Right lung (tissue), 10 donors: ENCODE measurements around the gene MED20. TPM values are rescaled to one million over a fixed set of nuclear protein-coding genes. Genes with fewer than 3 reads are reported as not detected.
"Not testable (repeated sequence)": the region's sequence is repeated elsewhere in the genome, so short reads cannot be mapped to it uniquely, and the experiment has no call there.

ENCODE experiments used
- DNase-seq, 2 donors: peaks; one replicate each; pipeline ENCODE4 v3.0.0-alpha.2; 2013
- long read RNA-seq, 8 donors: transcript quantifications; one replicate each; lab custom pipeline, GENCODE V29; 2026
- polyA plus RNA-seq, 5 donors: library from polyadenylated mRNA; unstranded; fragments of 120-200 nt; gene quantifications; one replicate each; pipeline versions ENCODE4 v1.2.1 to v1.2.3, GENCODE V29; 2013; ENCODE audit warnings: inconsistent platforms in 1 of 5, low replicate concordance in 1 of 5; ENCODE audit not compliant: insufficient read length in 5 of 5, insufficient read depth in 1 of 5

MED20 gene, protein sequence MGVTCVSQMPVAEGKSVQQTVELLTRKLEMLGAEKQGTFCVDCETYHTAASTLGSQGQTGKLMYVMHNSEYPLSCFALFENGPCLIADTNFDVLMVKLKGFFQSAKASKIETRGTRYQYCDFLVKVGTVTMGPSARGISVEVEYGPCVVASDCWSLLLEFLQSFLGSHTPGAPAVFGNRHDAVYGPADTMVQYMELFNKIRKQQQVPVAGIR
- 10 to 100 TPM; 24.7 to 34.9 (median 30.2) TPM for polyA plus RNA-seq
- long read RNA-seq, donor 1, transcript MED20-201 (4 exons, 2,438 nt), result major isoform, 7 of 11 reads
- long read RNA-seq, donor 1, partial matches to known transcripts, result 0 of 11 reads
- long read RNA-seq, donor 1, other reads (novel, unspliced or antisense), result 0 of 11 reads
- long read RNA-seq, donor 2, transcript MED20-201 (4 exons, 2,438 nt), result major isoform, 8 of 8 reads
- long read RNA-seq, donor 2, partial matches to known transcripts, result 0 of 8 reads
- long read RNA-seq, donor 2, other reads (novel, unspliced or antisense), result 0 of 8 reads
- long read RNA-seq, donor 3, transcript MED20-201 (4 exons, 2,438 nt), result major isoform, 7 of 8 reads
- long read RNA-seq, donor 3, partial matches to known transcripts, result 0 of 8 reads
- long read RNA-seq, donor 3, other reads (novel, unspliced or antisense), result 0 of 8 reads
- long read RNA-seq, donor 4, partial matches to known transcripts, result 0 of 6 reads
- long read RNA-seq, donor 4, other reads (novel, unspliced or antisense), result 0 of 6 reads
- long read RNA-seq, donor 5, transcript MED20-201 (4 exons, 2,438 nt), result major isoform, 12 of 14 reads
- long read RNA-seq, donor 5, partial matches to known transcripts, result 0 of 14 reads
- long read RNA-seq, donor 5, other reads (novel, unspliced or antisense), result 0 of 14 reads
- long read RNA-seq, donor 6, transcript MED20-201 (4 exons, 2,438 nt), result major isoform, 9 of 12 reads
- long read RNA-seq, donor 6, partial matches to known transcripts, result 0 of 12 reads
- long read RNA-seq, donor 6, other reads (novel, unspliced or antisense), result 0 of 12 reads
- long read RNA-seq, donor 7, transcript MED20-201 (4 exons, 2,438 nt), result major isoform, 13 of 14 reads
- long read RNA-seq, donor 7, partial matches to known transcripts, result 0 of 14 reads
- long read RNA-seq, donor 7, other reads (novel, unspliced or antisense), result 0 of 14 reads
- long read RNA-seq, donor 8, partial matches to known transcripts, result 6 of 7 reads
- long read RNA-seq, donor 8, other reads (novel, unspliced or antisense), result 0 of 7 reads

DNA sequence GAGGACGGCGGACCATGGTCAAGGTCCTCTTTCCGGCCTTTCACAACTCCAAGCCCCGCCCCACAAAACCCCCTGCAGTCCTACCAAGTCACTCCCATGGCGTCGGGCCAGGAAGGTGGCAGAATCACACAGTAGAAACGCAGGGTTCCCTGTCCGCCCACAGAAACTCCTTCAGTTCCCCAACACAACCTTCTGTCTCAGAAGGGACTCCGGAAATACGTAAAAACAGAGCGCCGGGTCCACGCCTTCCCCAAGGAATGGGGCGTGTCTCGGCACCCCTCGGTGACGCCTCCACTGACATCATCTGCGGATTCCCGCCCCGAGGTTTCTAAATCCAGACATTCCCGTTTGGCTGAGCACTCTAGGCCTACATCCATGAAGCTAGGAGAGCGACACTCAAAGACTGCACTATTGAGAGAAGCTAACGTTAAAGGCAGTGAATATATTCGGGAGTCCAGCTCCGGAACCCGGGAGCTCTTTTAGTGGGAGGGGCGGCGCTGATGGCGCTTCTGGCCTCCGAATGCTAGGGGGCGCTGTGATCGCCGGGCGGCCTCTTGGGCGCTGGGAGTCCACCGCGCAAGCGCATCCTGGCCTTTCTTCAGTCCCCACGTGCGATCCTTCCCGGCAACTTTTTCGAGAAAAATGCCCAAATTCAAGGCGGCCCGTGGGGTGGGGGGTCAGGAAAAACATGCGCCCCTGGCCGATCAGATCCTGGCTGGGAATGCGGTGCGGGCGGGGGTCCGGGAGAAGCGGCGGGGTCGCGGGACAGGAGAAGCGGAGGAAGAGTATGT lies at the start of gene MED20, which contains the start of gene BYSL:
Gene MED20, minus strand, starts transcription at position 219 of the 791 bp plus-strand sequence. Its CDS starts 121 bp downstream, at position 98.
Gene BYSL, plus strand, starts transcription at position 579 of the 791 bp plus-strand sequence. Its CDS starts 64 bp downstream, at position 643.
- peak; percentile 95 to 96 for DNase-seq

DNA sequence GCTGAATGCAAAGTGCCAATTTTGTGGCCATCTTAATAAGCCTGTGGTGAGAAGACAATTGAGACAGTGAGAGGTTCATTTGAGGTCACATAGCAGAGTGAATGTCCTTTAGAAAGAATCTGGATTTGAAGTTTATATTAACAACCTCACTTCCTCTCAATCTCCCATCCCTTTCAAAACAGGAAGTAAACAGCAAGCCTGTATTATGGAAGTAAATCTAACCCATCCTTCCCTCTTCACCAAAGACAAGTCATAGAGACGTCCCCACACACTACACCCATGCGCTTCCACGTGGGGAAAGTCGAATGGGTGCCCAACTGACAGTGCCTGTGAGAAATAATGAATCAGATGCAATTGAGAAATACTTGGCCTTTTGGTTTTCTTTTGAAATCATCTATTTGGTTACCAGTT lies 49.5 kb upstream of the MED20 start:
- no peak for DNase-seq

DNA sequence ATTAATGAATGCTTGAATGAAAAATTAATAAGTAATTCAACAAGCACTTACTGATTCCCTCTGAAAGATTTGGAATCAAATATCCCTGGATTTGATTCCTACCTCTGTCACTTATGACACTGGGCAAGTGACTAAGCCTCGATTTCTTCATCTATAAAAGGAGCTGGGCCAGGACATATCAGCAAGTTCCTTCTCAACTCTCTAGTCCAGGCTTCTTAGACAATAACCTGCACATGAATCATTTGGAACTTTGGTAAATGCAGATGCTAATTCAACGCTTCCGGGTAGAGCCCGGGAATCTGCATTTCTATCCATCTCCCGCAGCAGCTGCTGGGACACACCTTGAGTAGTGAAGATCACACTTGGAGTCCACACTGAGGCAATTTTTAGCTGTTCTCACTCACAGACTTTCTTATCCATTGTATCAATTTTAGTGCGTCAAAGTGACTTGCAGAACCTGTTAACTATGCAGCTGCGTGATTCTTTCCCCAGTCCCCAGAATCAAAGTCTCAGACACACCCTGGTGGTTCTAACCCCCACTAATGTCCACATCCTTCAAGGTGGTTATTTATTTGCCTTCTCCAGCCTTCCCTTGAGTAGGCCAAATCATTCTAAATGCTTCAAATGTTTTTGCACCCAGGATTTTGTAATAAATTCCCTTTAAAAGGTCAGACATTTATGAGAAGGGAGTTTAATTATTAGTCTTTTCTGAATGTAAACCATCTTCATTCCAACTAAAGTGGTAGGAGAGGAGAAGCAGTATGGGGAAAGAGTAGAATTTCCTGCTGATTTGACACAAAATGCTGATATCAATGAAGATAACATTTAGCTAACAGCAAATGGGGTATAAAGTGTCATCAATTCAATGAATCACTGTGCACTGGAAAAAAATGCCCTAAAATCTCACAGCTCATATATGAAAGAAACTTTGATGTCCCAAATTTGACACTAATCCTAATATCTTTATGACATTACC lies 46.7 kb upstream of the MED20 start:
- peak; percentile 23 to 32 for DNase-seq

DNA sequence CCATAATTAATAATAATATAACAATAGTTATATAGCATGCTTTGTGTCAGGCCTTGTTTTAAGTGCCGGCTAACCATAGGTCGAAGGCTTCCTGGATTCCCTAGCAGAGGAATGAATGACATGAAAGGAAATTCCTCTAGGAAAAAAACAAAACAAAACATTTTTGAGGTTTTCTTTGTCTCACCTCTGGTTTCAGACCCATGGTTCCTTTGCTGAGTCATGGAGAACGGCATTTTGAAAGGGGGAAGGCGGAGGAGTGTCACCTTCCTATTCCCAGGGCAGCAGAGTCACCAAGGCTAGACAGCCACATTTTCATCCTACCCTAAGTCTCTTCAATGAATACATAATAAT lies 46.0 kb upstream of the MED20 start:
- no peak for DNase-seq

DNA sequence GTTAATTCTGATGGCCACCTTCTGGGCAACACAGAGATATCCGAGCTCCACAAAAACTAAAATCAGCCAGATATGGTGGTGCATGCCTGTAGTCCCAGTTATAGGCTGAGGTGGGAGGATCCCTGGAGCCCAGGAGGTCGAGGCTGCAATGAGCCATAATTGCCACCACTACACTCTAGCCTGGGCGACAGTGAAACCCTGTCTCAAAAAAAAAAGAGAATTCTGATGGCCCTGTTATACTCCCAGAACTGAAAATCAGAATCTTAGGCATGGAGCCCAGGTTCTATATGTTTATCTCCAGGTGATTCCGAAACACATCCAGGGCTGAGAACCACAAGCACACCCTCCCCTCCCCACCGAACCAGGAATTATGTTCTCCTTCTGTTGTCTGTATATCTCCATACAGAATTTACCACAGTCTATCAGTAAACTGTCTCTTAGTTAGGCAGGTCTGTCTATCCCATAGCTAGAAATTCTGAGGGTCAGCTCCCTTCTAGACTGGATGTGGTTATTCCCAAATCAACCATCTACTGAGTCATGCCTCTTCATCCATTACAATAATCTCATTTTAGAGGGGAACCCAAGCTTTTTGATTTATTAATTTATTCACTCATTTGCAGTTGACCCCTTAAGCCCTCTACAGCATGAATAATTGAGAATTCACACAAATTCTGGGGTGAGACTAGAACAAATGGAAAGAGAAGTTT lies 45.4 kb upstream of the MED20 start:
- DNase-seq, result no peak

DNA sequence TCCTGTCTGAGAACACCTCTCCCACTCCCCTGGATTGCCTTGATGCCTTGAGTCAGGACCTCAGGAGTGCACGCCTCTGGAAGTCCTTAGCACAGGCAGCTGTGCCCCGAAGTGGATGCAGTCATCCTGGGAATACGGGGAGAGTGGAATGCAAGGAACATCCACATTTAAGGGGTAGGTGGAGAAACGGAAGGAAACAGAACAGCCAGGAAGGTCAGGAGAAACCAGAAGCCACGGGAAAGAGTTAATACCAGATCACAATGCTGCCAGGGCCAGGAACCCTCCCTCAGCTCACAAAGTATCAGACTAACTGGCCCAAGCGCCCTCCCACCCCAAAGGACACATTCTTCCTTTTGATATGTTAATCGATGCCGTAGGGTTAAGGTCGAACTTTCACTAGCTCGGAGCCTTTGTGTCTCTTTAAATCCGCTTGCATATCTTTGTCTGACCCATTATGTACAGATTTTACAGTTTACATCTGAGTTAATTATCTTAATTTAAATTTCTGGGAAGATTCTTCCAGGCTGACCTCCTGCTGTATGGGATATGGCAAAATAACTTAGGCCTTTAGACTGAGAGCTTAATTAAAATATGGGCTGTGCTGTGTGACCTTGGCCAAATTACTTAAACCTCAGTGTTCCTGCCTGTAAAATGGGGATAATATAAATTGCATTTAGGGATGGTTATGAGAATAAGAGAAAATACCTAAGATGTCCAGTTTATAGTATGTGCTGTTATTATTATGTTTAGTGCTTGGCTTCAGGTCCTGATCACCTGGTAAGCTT lies 44.7 kb upstream of the MED20 start:
- DNase-seq, result no peak

DNA sequence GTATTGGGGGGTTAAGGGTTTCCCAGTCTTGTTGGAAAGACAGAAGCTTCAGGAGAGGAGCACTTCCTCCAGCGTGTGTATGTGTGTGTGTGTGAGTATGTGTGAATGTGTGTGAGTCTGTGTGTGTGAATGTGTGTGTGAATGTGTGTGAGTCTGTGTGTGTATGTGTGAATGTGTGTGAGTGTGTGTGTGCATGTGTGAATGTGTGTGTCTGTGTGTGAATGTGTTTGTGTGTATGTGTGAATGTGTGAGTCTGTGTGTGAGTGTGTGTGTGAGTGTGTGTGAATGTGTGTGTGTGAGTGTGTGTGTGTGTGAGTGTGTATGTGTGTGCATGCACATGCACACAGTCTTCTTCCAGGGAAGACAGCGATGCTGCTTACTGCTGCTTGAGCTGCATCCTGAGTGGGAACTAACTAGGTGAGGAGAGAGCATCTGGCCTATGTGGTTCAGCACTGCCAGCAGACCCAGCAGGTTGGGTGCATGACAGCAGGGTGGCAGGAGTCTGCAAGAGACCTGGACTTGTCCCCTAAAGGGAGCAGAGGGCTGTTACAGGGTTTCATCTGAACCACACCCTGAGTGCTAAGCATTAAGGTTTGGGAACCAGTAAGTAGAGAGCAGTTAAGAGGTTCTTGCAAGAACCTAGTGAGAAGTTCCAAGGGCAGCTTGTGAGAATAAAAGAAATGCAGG lies 43.4 kb upstream of the MED20 start:
- no peak for DNase-seq

DNA sequence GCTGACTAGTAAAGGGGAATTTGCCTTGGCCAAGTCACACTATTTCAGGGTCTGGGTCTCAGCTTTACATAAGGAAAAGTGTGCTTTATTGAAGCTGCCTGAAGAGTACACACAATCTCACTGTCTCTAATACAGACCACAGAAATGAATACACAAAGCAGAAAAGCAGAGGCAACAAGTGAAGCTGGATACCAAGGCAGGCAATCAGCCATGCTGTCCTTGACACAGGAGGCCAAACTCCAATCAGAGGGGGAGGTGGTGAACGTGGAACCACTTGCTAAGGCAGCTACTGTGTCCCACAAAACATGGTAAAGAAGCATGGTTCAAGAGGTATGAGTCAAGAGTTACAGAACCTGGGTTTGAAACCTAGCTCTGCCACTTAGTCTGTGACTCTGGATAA lies 42.4 kb upstream of the MED20 start:
- DNase-seq, result no peak

DNA sequence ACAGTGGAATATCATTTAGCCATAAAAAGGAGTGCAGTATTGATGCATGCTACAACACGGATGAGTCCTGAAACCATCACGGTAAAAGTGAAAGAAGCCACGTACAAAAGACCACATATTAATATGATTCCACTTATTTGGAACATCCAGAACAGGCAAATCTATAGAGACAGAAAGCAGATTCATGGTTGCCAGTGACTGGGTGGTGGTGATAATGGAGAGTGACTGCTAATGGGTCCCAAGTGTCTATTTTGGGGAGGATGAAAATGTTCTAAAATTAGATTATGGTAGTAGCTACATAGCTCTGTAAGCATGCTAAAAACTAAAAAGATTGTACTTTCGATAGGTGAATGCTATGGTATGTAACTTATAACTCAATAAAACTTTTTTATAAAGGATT lies 39.1 kb upstream of the MED20 start:
- DNase-seq, result no peak

DNA sequence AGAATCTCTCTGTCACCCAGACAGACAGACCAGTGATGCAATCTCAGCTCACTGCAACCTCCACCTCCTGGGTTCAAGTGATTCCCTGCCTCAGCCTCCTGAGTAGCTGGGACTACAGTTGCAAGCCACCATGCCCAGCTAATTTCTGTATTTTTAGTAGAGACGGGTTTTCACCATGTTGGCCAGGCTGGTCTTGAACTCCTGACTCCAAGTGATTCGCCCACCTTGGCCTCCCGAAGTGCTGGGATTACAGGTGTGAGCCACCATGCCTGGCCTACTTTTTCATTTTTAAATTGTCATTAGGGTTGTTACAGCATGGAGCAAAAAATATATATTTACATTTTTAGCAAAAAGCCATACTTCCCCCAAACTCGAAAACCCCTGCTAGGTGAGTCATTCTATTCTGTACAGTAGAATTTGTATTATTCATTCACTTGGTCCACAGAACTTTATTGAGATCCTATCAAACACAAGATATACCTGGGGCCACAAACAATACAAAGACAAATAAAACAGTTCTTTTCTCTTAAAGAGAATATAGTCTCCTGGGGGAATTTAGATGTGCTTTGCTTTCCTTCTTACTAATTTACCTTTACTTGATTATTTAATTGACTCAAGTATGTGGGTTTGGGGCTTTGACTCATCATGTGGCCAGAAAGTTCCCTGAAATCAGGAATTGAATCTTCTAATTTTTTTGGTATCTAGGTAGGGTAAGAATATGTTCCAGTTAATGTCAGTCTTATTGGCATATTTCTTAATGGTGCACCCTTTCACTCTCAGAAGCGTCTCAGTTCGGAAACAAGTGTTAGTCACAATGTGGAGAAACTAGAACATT lies 37.3 kb upstream of the MED20 start:
- DNase-seq, result no peak

DNA sequence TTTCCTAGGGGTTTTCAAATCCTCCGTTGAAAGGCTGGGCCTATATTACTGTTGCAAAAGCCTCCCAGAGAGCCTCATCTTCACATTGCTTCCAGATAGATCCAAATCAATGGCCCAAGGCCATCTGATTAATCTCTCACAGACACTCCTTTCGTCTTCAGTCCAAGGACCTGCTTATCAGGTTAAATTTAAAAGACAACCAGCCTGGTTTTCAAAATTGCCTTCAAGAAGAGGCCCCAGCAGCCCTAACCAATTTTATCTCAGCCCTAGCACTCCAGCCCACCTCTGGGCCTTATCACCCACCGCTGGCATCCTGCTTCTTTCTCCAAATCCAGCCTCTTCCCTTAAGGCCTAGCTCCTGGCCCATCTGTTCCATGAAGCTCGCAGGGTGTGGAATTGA lies 36.2 kb upstream of the MED20 start:
- no peak for DNase-seq

DNA sequence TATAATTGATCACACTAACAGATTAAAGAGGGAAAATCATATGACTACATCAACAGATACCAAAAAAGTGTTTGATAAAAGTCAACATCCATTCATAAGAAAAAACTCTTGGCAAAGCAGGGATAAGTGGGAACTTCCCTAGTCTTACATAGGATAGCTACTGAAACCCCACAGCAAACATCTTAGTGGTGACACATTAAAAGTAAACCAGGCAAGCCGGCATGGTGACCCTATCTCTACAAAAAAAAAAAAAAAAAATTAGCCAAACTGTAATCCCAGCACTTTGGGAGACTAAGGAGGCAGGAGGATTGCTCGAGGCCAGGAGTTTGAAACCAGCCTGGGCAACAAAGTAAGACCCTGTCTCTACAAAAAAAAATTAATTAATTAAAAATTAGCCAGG lies 34.5 kb upstream of the MED20 start:
- DNase-seq, result no peak

DNA sequence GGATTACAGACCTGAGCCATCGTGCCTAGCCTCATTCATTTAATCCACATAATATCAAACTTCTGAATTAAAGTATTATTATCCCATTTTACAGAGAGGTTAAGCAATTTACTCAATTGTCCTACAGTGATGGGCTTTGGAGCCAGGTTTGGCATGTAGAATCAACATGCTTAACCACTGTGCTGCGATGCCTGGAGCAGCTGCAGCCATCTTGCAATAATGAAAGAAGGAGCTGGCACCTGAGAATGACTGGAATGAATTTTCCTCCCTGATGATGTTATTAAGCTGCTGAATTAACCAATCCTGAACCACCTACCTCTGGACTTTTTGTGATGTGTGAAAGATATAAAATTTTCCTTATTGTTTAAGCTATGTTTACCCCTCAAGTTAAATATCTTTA lies 33.7 kb upstream of the MED20 start:
- DNase-seq, result no peak

DNA sequence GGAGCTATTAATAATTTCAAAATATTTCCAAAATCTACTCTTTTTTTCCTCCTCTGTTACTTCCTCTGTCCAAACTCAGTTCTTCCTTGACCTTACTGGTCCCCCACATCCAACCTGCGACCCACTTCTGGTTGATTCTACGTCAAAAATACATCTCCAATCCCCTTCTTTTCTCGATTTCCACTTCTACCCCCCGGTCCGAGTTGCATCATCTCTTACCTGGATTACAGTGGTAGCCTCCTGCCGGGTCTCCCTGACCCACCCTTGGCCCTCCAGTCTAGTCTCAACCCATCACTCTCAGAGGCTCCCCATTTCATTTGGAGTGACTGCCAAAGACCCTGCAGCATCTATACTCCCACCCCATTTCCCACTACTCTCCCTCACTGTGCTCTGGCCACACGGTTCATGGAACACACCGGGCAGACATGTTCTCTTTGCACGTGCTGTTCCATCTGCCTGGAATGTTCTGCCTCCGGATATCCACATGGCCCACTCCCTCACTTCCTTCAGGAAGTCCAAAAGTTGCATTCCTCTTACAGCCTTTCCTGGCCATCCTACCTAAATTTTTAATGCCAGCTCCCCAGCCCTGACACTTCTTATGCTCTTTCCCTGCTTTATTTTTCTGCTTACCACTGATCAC lies 26.8 kb upstream of the MED20 start:
- no peak for DNase-seq

DNA sequence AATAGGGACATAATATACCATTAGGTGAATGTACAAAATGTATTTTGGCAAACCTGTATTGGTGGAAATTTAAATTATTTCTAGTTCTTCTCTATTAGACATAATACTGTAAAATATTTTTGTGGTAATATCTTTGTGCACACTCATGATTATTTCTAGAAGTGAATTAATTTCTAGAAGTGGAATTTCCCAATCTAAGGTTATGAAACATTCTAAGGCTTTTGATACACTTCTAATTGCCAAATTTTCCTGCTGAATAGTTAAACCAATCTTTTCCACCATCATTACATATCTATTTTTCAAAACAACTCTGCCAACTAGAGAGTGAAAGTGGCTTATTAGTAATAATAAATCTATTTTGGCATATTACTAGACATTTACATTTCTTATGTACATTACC lies 22.5 kb upstream of the MED20 start:
- no peak for DNase-seq

DNA sequence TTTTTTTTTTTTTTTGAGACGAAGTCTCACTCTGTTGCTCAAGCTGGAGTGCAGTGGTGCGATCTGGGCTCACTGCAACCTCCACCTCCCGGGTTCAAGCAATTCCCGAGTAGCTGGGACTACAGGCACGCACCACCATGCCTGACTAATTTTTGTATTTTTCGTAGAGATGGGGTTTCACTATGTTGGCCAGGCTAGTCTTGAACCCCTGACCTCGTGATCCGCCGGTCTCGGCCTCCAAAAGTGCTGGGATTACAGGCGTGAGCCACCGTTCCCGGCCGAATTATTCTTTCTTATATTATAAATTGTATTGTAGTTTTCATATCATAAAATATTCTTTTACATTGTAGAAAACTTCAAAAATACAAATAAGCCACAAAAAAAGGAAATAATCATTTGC lies 21.9 kb upstream of the MED20 start:
- DNase-seq, result not testable (repeated sequence)
